ENCODE measurements around the gene BRD2. TPM values are rescaled to one million over a fixed set of nuclear protein-coding genes. Genes with fewer than 3 reads are reported as not detected.
"Not testable (repeated sequence)": the region's sequence is repeated elsewhere in the genome, so short reads cannot be mapped to it uniquely, and the experiment has no call there.

The BRD2 gene
- total RNA-seq (2014; rRNA removed; shearing (Covaris generic)) = 96.4 and 172 TPM in 2 replicates

GRCh38 chr6:32968093-32968866 is at the start of gene BRD2:
Gene BRD2, plus strand, starts transcription at chr6:32968594. Its CDS starts 4,305 bp downstream, at chr6:32972899.
- in situ Hi-C loops (cut with HindIII; ENCODE audit: low sequenced_read_pairs) = no loop called here
- DNase-seq (ENCODE audit: low spot score) = peak; percentile 97

GRCh38 chr6:32920715-32921114 is 47.7 kb upstream of the BRD2 start:
- DNase-seq (ENCODE audit: low spot score) = no peak
- in situ Hi-C loops (cut with HindIII; ENCODE audit: low sequenced_read_pairs) = no loop called here

- in situ Hi-C loops (cut with HindIII; ENCODE audit: low sequenced_read_pairs) = no loop called here
- no peak for DNase-seq (ENCODE audit: low spot score)
Observed at GRCh38 chr6:32922083-32922482, 46.3 kb upstream of the BRD2 start.

DNA sequence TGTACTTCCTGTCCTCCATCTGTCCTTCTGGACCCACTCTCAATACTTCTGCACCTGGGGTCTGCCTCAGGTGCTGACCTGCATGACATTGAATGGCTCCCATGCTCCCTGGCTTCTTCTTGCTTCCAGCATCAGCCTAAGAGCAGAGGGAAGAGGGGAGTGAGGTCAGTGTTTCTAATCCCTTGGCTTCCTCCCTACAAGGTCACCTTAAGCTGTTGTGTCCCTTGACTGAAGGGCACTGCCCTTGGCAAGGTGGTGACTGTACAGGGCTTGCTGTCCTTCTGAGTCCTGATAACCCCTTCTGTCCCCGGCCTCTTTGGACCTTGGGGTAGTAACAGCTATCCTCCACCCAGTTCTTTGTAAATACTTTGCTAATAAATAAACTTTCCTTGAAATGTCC is 37.2 kb upstream of the BRD2 start:
- no peak for DNase-seq (ENCODE audit: low spot score)
- in situ Hi-C loops (cut with HindIII; ENCODE audit: low sequenced_read_pairs) = no loop called here

- in situ Hi-C loops (cut with HindIII; ENCODE audit: low sequenced_read_pairs) = no loop called here
- no peak for DNase-seq (ENCODE audit: low spot score)
Observed at GRCh38 chr6:32932132-32932868, 36.1 kb upstream of the BRD2 start.

- DNase-seq (ENCODE audit: low spot score) = peak; percentile 82
- in situ Hi-C loops (cut with HindIII; ENCODE audit: low sequenced_read_pairs) = no loop called here
Observed at GRCh38 chr6:32933661-32934085, 34.7 kb upstream of the BRD2 start.

DNA sequence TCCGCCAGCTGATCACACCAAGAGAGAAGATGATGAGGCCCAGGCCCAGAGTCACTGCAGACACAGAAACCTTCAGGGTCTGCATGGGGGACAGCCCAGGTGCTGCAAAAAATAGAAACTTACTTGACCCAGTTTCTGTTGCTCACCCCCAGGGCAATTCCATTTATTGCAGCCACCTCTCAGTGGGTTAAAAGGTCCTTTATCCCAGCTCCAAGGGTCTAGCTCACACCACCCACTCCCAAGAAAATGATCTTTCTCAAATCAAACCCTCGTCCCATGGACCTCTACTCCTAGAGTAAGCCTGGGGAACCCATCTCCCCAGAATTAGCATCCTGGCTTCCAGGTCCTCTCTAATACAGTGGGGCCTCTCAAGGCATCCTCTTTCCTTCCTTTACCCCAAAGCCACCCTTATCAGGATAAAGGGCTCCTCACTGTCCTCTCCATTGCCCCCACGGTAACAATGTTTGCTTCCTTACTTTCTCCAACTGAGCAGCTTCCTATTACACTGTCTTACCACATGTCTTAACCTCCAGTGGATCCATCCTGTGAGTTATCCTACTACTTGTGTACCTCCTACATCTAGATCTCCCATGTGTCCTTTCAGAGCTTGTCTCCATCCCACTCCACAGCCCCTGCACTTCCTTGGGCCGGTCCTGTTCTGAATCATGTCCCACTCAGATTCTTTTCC is 32.7 kb upstream of the BRD2 start:
- DNase-seq (ENCODE audit: low spot score) = no peak
- in situ Hi-C loops (cut with HindIII; ENCODE audit: low sequenced_read_pairs) = no loop called here

DNA sequence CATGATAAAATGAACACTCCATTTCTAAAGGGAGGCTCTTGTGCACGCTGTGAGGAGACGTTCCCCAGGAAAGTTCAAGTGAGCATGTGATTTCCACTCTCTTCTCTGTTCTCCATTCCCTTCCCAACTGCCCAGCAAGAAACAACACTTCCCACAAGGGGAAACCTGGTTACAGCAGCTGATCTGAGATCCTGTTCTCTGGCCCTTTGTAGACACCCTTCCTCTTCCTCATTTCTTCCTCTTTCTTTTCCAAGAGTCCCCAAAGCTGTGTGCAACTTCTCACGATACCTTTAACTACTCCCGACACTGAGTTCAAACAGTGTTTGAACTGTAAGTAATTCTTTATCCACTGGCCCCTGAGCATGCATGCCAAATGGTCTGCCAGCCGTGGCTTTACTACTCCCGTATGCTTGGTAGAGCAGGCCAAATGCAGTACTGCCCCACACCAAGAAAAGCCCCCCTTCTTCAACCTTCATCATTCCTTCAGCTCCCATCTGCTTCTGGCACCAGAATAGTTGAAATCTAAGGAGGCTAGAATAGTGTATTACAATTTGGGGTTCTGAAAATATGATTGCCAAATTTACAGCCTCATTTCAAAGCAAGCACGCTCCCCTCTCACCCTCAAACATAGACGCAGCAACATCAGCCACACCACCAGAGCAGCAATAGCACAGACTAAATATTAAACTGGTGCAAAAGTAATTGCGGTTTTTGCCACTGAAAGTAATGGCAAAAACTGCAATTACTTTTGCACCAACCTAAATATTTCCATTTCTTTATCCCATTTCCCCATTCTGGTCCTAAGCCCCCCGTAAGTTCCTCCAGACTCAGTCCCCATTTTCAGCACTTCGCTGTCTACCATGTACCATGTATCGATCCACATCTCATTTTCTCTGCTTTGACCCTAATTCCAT is 31.9 kb upstream of the BRD2 start:
- DNase-seq (ENCODE audit: low spot score) = no peak
- in situ Hi-C loops (cut with HindIII; ENCODE audit: low sequenced_read_pairs) = no loop called here

DNA sequence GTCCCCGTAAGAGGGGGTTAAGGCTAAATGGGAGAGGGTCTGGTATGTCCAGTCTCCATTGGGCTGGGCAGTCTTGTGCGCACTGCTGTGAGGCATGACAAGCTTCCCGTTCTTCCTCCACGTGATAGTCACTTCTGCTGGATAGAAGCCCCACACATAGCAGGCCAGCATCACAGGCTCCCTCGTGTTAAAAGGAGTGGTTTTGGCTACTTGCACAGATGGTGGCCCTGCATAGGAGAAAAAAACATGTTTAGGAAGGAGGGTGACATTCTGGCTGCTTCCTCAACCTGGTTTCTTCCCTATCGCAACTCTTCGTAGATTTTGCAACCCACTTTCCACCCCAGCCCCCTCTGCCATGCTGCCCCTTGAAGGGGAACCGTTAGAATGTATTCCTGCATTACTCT is 31.2 kb upstream of the BRD2 start:
- DNase-seq (ENCODE audit: low spot score) = no peak
- in situ Hi-C loops (cut with HindIII; ENCODE audit: low sequenced_read_pairs) = no loop called here

DNA sequence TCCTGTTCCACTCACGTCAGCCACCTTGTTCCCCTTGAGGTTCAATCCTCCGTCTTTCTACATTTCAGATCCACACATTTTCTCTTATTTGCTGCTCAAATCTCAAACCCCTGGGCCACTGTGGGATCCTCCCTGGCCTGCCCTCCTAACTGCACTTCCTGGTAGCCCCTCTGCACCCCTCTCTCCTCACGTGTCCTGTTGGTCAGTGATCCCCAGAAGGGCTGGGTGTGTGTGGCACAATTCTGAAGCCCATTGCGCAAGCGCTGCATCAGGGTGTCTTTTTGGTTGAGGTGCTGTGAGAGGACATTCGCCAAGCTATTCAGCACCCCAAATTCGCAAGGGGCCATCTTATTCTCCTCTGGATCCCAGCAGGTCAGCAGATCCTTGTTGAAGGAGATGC is 29.9 kb upstream of the BRD2 start:
- no peak for DNase-seq (ENCODE audit: low spot score)
- in situ Hi-C loops (cut with HindIII; ENCODE audit: low sequenced_read_pairs) = no loop called here

GRCh38 chr6:32940656-32941213 is 27.7 kb upstream of the BRD2 start, which contains the start of gene HLA-DMB:
Gene HLA-DMB, minus strand, starts transcription at chr6:32941028. Its CDS starts 221 bp downstream, at chr6:32940807.
- peak; percentile 83 for DNase-seq (ENCODE audit: low spot score)

DNA sequence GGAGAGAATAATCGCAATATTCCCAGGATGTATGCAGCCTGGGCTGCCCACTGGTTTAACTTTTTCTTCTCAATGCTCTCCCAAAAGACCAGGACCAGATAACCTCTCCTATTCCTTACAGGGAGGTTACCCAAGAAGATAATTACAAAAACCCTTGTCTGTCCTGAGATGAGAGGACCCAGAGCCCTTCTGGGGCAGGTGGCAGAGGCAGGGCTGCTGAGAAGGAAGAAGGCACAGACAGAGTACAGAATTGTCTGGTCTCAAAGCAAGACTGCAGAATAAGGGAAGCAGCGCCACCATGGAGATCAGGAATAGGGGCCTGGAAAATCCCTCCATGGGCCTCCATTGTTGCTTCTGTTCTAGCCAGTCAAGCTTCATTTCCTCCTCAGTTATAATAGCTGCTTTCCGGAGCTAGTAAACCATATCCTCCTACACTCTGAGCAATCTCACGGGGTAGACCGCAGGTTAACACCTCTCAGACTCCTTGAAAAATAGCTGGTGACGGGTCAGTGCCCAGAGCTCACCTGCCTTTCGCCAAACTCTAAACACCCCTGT is 27.1 kb upstream of the BRD2 start:
- in situ Hi-C loops (cut with HindIII; ENCODE audit: low sequenced_read_pairs) = loop anchor here (10.0 kb wide), 1 partner anchor 116 kb away; no protein-coding TSS in a partner anchor

More at GRCh38 chr6:32940656-32941213, 27.7 kb upstream of the BRD2 start, which contains the start of gene HLA-DMB:
- in situ Hi-C loops (cut with HindIII; ENCODE audit: low sequenced_read_pairs) = loop anchor here (10.0 kb wide), 1 partner anchor 116 kb away; no protein-coding TSS in a partner anchor

DNA sequence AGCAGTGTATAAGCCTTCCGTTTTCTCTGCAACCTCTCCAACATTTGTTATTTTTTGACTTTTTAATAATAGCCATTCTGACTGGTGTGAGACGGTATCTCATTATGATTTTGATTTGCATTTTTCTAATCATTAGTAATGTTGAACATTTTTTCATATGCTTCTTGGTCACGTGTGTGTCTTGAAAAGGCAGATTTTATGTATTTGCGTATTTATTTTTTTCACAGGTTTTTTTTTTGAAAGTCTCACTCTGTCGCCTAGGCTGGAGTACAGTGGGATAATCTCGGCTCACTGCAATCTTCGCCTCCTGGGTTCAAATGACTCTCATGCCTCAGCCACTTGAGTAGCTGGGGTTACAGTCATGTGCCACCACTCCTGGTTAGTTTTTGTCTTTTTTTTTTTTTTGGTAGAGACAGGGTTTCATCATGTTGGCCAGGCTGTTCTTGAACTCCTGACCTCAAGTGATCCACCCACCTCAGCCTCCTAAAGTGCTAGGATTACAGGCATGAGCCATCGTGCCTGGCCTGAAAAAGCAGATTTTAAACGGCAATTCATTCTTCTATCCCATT is 25.8 kb upstream of the BRD2 start:
- not testable (repeated sequence) for DNase-seq (ENCODE audit: low spot score)
- in situ Hi-C loops (cut with HindIII; ENCODE audit: low sequenced_read_pairs) = loop anchor here (10.0 kb wide), 1 partner anchor 118 kb away; no protein-coding TSS in a partner anchor

More for the DNA sequence above, 27.1 kb upstream of the BRD2 start:
- no peak for DNase-seq (ENCODE audit: low spot score)

GRCh38 chr6:32943864-32944649 is 24.3 kb upstream of the BRD2 start:
- in situ Hi-C loops (cut with HindIII; ENCODE audit: low sequenced_read_pairs) = loop anchor here (10.0 kb wide), 1 partner anchor 119 kb away; no protein-coding TSS in a partner anchor
- DNase-seq (ENCODE audit: low spot score) = no peak

DNA sequence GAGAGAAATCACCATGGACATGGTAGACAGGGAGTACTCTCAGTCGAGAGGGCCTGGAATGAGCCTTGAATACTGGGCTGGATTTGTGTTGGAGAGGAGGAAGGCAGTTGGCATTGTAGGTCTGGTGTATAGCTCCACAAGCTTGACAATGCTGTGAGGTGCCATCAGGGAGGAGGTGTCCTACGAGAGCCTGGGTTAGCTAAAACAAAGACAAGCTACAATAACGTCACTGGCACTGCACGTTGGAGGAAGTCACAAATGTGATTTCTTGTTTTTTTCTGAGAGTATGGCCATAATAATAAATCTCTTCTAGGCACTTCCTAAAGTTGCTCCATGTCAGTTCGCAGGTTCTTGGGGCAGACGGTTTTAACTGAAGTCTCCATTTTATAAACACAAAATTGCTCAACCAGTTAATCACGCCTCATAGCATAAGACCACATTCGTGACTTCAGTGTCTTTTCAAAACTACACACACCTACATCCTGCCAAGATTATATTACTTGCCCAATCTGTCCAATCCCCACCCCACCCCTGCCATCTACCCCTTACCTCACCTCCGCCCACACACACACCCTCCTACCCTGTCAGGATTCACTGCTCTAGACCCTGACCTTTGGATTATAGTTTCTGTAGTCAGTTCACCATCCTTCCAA is 23.2 kb upstream of the BRD2 start:
- no peak for DNase-seq (ENCODE audit: low spot score)
- in situ Hi-C loops (cut with HindIII; ENCODE audit: low sequenced_read_pairs) = loop anchor here (10.0 kb wide), 1 partner anchor 120 kb away; no protein-coding TSS in a partner anchor

GRCh38 chr6:32945953-32946352 is 22.4 kb upstream of the BRD2 start:
- in situ Hi-C loops (cut with HindIII; ENCODE audit: low sequenced_read_pairs) = loop anchor here (10.0 kb wide), 1 partner anchor 121 kb away; no protein-coding TSS in a partner anchor
- DNase-seq (ENCODE audit: low spot score) = no peak

Measured in G401 (cell line).